Measurements from ENCODE around the gene UBR3.
"Not testable (repeated sequence)": the region's sequence is repeated elsewhere in the genome, so short reads cannot be mapped to it uniquely, and the experiment has no call there.

UBR3 gene

GRCh38 chr2:170070778-170071177 is 243.5 kb downstream of the UBR3 start:
- DNase-seq = no peak

GRCh38 chr2:170073288-170073687 is 246.0 kb downstream of the UBR3 start:
- DNase-seq = no peak

- DNase-seq = no peak
Measured at GRCh38 chr2:170076189-170076588, 248.9 kb downstream of the UBR3 start.

- no peak for DNase-seq
Measured at GRCh38 chr2:170077830-170078569, 250.7 kb downstream of the UBR3 start.

- DNase-seq = no peak
Measured at GRCh38 chr2:170084820-170085491, 257.7 kb downstream of the UBR3 start.

GRCh38 chr2:170086117-170086688 is 258.9 kb downstream of the UBR3 start:
- DNase-seq = no peak

GRCh38 chr2:170086751-170087412 is 259.6 kb downstream of the UBR3 start:
- DNase-seq = no peak

GRCh38 chr2:170087413-170087793 is 260.1 kb downstream of the UBR3 start:
- no peak for DNase-seq

- no peak for DNase-seq
Measured at GRCh38 chr2:170088776-170089175, 261.5 kb downstream of the UBR3 start.

- no peak for DNase-seq
Measured at GRCh38 chr2:170090229-170090628, 263.0 kb downstream of the UBR3 start.

GRCh38 chr2:170091436-170091835 is 264.2 kb downstream of the UBR3 start:
- DNase-seq = no peak

GRCh38 chr2:170092436-170093060 is 265.3 kb downstream of the UBR3 start:
- no peak for DNase-seq

- DNase-seq = no peak
Measured at GRCh38 chr2:170095380-170095779, 268.1 kb downstream of the UBR3 start.

- DNase-seq = no peak
Measured at GRCh38 chr2:170098626-170099312, 271.5 kb downstream of the UBR3 start.

GRCh38 chr2:170101789-170102188 is 274.5 kb downstream of the UBR3 start:
- no peak for DNase-seq

- no peak for DNase-seq
Measured at GRCh38 chr2:170106102-170106840, 279.0 kb downstream of the UBR3 start.

- DNase-seq = no peak
Measured at GRCh38 chr2:170113168-170113894, 286.1 kb downstream of the UBR3 start.

GRCh38 chr2:170115501-170116229 is 288.4 kb downstream of the UBR3 start:
- DNase-seq = no peak

- DNase-seq = no peak
Measured at GRCh38 chr2:170118641-170119040, 291.4 kb downstream of the UBR3 start.

GRCh38 chr2:170119326-170119725 is 292.1 kb downstream of the UBR3 start:
- DNase-seq = not testable (repeated sequence)
